DOHH2 (cell line): ENCODE data around the gene FAP.

Experiments used
- H3F3A ChIP-seq: fragments of 200-600 bp; sonication (generic), shearing (Covaris generic); 2 replicates; pipeline ENCODE4 v1.6.0; 2016; ENCODE audit warnings: antibody characterized with exemption, mild to moderate bottlenecking; ENCODE audit not compliant: control insufficient read depth, insufficient read depth
- H3K27ac ChIP-seq: fragments of 200-600 bp; sonication (generic); 2 replicates; pipeline ENCODE4 v1.5.1; 2014; ENCODE audit warnings: low read depth, mild to moderate bottlenecking, low read length, moderate library complexity
- H3K27me3 ChIP-seq: fragments of 200-600 bp; sonication (generic); 2 replicates; pipeline ENCODE4 v1.6.1; 2014; ENCODE audit warnings: mild to moderate bottlenecking, low read length, mixed read lengths; ENCODE audit not compliant: control insufficient read depth
- H3K36me3 ChIP-seq: fragments of 200-600 bp; sonication (generic); 2 replicates; pipeline ENCODE4 v1.6.1; 2014; ENCODE audit warnings: mild to moderate bottlenecking, low read length, moderate library complexity, mixed read lengths; ENCODE audit not compliant: control insufficient read depth
- H3K4me1 ChIP-seq: fragments of 200-600 bp; sonication (generic); 2 replicates; pipeline ENCODE4 v1.6.1; 2014; ENCODE audit warnings: mild to moderate bottlenecking, low read length, mixed read lengths; ENCODE audit not compliant: control insufficient read depth
- H3K4me2 ChIP-seq: fragments of 200-600 bp; sonication (generic); 2 replicates; pipeline ENCODE4 v1.6.0; 2014; ENCODE audit warnings: mild to moderate bottlenecking, low read length, moderate library complexity
- H3K4me3 ChIP-seq: fragments of 200-600 bp; sonication (generic); 2 replicates; pipeline ENCODE4 v1.5.1; 2014; ENCODE audit warnings: mild to moderate bottlenecking, low read length, mixed read lengths
- H3K79me2 ChIP-seq: fragments of 200-600 bp; sonication (generic); 2 replicates; pipeline ENCODE4 v1.6.1; 2014; ENCODE audit warnings: mild to moderate bottlenecking, low read length, mixed read lengths; ENCODE audit not compliant: control insufficient read depth
- H3K9me2 ChIP-seq: fragments of 200-600 bp; sonication (generic); replicated peaks from 2 replicates; pipeline ENCODE4 v1.6.1; 2014; ENCODE audit warnings: mild to moderate bottlenecking, low read length, mixed read lengths; ENCODE audit not compliant: control insufficient read depth
- H3K9me3 ChIP-seq: fragments of 200-600 bp; sonication (generic); 2 replicates; pipeline ENCODE4 v1.6.1; 2014; ENCODE audit warnings: antibody characterized with exemption, low read length, mixed read lengths; ENCODE audit not compliant: control insufficient read depth, insufficient read depth
- H4K20me1 ChIP-seq: fragments of 200-600 bp; sonication (generic); 2 replicates; pipeline ENCODE4 v1.6.0; 2014; ENCODE audit warnings: low read depth, mild to moderate bottlenecking, antibody characterized with exemption, low read length, moderate library complexity; ENCODE audit not compliant: control insufficient read depth, insufficient read depth
- EZH2phosphoT487 ChIP-seq: fragments of 200-600 bp; sonication (generic); IDR thresholded peaks from 2 replicates; pipeline ENCODE4 v1.6.1; 2017; ENCODE audit warnings: borderline replicate concordance, mild to moderate bottlenecking, antibody characterized with exemption, low read length, moderate library complexity, mixed read lengths
- TF ChIP-seq, protein P1 (sequence below): fragments of 200-600 bp; sonication (generic); IDR thresholded peaks from one replicate; pipeline ENCODE4 v1.5.1; 2014; ENCODE audit warnings: antibody characterized with exemption, mild to moderate bottlenecking, low read depth, low read length; ENCODE audit not compliant: poor library complexity, severe bottlenecking

The FAP gene

DNA sequence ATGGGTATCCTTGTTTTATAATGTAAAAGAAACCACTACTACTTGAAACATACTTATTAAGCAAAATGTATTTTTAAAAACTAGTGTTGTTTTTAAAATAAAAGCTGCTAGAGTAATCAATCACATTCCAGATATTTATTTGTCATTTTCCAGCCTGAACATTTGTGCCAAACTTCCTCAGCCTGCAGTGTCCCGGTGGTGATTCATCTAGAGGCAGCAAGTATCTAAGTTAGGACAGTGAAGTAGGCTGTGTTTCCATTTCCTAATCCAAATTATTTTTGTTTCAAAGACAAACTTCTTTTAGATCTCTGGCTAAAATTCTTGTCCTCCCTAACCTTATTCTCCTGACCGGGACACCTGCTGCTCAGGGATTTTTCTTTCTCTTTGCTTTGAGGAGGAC, 78.4 kb downstream of the FAP start:
- Histone ChIP-seq H3K4me3 (no peak overlapping the region), H3K36me3 (no peaks in the 10 kb centered on the region), H3K27ac (no peak overlapping the region), H3F3A (no peaks in the 10 kb centered on the region), H3K4me1 (no peaks in the 10 kb centered on the region), H3K27me3 (peaks cover 8% of the 10 kb centered on the region), H3K9me2 (no peaks in the 10 kb centered on the region), H4K20me1 (no peaks in the 10 kb centered on the region), H3K4me2 (no peak overlapping the region), H3K79me2 (no peaks in the 10 kb centered on the region), H3K9me3 (no peaks in the 10 kb centered on the region)
- TF ChIP-seq, protein P1, sequence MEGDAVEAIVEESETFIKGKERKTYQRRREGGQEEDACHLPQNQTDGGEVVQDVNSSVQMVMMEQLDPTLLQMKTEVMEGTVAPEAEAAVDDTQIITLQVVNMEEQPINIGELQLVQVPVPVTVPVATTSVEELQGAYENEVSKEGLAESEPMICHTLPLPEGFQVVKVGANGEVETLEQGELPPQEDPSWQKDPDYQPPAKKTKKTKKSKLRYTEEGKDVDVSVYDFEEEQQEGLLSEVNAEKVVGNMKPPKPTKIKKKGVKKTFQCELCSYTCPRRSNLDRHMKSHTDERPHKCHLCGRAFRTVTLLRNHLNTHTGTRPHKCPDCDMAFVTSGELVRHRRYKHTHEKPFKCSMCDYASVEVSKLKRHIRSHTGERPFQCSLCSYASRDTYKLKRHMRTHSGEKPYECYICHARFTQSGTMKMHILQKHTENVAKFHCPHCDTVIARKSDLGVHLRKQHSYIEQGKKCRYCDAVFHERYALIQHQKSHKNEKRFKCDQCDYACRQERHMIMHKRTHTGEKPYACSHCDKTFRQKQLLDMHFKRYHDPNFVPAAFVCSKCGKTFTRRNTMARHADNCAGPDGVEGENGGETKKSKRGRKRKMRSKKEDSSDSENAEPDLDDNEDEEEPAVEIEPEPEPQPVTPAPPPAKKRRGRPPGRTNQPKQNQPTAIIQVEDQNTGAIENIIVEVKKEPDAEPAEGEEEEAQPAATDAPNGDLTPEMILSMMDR = no peak
- TF ChIP-seq EZH2phosphoT487 = no peak

DNA sequence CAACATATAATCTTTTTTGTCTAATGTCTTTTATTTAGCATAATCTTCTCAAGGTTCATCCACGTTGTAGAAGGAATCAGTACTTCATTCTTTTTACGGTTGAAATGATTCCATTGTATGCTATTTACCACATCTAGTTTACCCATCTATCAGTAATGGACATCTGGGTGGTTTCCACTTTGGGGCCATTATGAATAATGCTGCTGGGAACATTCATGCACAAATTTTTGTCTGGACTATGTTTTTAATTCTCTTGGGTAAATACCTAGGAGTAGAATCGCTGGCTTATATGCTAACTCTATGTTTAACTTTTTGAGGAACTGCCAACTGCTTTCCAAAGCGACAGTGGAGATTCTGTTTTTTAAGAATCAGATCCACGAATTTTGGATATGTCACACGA, 83.8 kb downstream of the FAP start:
- H3K9me3 ChIP-seq = no peaks in the 10 kb centered on the region
- no peak overlapping the region for H3K4me2 ChIP-seq
- H3K4me3 ChIP-seq = no peak overlapping the region
- TF ChIP-seq EZH2phosphoT487 = no peak
- TF ChIP-seq, protein P1 = no peak
- no peak overlapping the region for H3K27ac ChIP-seq
- H3K36me3 ChIP-seq = no peaks in the 10 kb centered on the region
- H3F3A ChIP-seq = no peaks in the 10 kb centered on the region
- no peaks in the 10 kb centered on the region for H3K79me2 ChIP-seq
- H3K4me1 ChIP-seq = no peaks in the 10 kb centered on the region
- H3K9me2 ChIP-seq = no peaks in the 10 kb centered on the region
- peaks cover 5% of the 10 kb centered on the region; the same call in 1 of the 2 replicates for H3K27me3 ChIP-seq
- no peaks in the 10 kb centered on the region for H4K20me1 ChIP-seq

DNA sequence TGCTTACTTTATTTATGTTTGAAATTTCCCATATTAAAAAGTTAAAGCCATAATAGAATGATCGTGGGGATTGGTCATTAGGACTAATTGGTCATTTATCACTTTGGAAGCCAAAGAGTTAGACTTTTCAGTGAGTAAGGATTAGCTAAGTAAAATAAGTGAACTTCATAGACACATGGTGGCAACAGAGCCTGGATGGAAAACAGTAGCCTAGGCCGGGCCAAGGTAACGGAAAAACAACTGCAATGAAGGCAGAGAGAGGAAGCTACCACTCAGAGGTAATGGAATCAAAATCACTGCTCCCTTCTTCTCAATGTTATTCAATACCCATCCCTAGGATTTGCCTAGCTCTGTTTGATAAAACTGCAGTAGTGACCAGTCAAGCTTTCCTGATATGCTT, 87.1 kb downstream of the FAP start:
- Histone ChIP-seq H3K27me3 (peaks cover 9% of the 10 kb centered on the region; the same call in 1 of the 2 replicates), H3K79me2 (no peaks in the 10 kb centered on the region), H4K20me1 (no peaks in the 10 kb centered on the region), H3K36me3 (no peaks in the 10 kb centered on the region), H3F3A (no peaks in the 10 kb centered on the region), H3K4me2 (no peak overlapping the region), H3K4me1 (no peaks in the 10 kb centered on the region), H3K27ac (no peak overlapping the region), H3K9me3 (no peaks in the 10 kb centered on the region), H3K4me3 (no peak overlapping the region), H3K9me2 (no peaks in the 10 kb centered on the region)
- no peak for TF ChIP-seq EZH2phosphoT487
- TF ChIP-seq, protein P1 = no peak

DNA sequence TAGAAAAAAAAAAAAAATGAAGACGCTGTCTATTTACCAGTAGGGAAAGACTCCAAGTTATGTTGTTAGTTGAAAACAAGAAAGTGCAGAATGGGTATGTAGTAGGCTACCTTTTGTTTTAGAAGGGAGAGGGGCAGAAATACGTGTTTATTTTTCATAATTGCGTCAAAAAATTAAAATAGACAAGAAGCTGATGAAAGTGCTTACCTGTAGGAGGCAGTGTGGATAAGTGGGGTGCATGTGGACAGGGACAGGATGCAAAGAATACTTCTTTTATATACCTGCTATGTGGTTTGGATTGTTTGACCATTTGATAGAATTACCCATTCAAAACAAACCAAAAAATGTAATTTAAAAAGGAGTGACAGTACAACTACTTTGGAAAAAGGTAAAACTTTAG, 88.2 kb downstream of the FAP start:
- Histone ChIP-seq H3K36me3 (no peaks in the 10 kb centered on the region), H3K9me2 (no peaks in the 10 kb centered on the region), H3F3A (no peaks in the 10 kb centered on the region), H4K20me1 (no peaks in the 10 kb centered on the region), H3K9me3 (no peaks in the 10 kb centered on the region), H3K4me1 (no peaks in the 10 kb centered on the region), H3K79me2 (no peaks in the 10 kb centered on the region), H3K4me3 (no peak overlapping the region), H3K27me3 (peaks cover 9% of the 10 kb centered on the region; the same call in 1 of the 2 replicates), H3K4me2 (no peak overlapping the region), H3K27ac (no peak overlapping the region)
- TF ChIP-seq, protein P1 = no peak
- no peak for TF ChIP-seq EZH2phosphoT487
